Measurements from ENCODE around the gene CGNL1.

The CGNL1 gene

GRCh38 chr15:57437564-57437963 lies 61.3 kb downstream of the CGNL1 start:
- H3K9ac ChIP-seq (ENCODE audit: low read length): no peak overlapping the region

GRCh38 chr15:57438166-57438565 lies 61.9 kb downstream of the CGNL1 start:
- Histone ChIP-seq H3K9ac (ENCODE audit: low read length) (no peak overlapping the region), H3F3A (ENCODE audit: insufficient read depth) (no peaks in the 10 kb centered on the region), H2AFZ (ENCODE audit: low read depth, low read length, severe bottlenecking) (no peak overlapping the region), H3K4me2 (ENCODE audit: low read depth, low read length, poor library complexity, severe bottlenecking) (no peak overlapping the region), H3K79me2 (ENCODE audit: insufficient read depth, low read length) (no peaks in the 10 kb centered on the region), H3K9me3 (ENCODE audit: insufficient read depth, low read length) (no peaks in the 10 kb centered on the region), H4K20me1 (ENCODE audit: low read depth, low read length) (no peaks in the 10 kb centered on the region), H3K27me3 (ENCODE audit: low read length) (no peaks in the 10 kb centered on the region), H3K27ac (ENCODE audit: low read depth, low read length) (no peak overlapping the region), H3K36me3 (ENCODE audit: low read length) (no peaks in the 10 kb centered on the region; the same call in 1 of the 2 replicates), H3K9me2 (replicated peaks; ENCODE audit: insufficient read depth, low read length) (no peaks in the 10 kb centered on the region), H3K4me3 (ENCODE audit: insufficient read depth, low read length, poor library complexity, severe bottlenecking) (no peak overlapping the region)
- TF ChIP-seq EZH2phosphoT487 (conservative IDR thresholded peaks at IDR 0.05; ENCODE audit: low read length) (no peak), CTCF (IDR thresholded peaks at IDR 0.05; ENCODE audit: insufficient read depth, low read length, poor library complexity, severe bottlenecking) (no peak)

More at GRCh38 chr15:57437564-57437963, 61.3 kb downstream of the CGNL1 start:
- Histone ChIP-seq H3K9me3 (ENCODE audit: insufficient read depth, low read length) (no peaks in the 10 kb centered on the region), H3K9me2 (replicated peaks; ENCODE audit: insufficient read depth, low read length) (no peaks in the 10 kb centered on the region), H3K4me3 (ENCODE audit: insufficient read depth, low read length, poor library complexity, severe bottlenecking) (no peak overlapping the region), H3K27me3 (ENCODE audit: low read length) (0 out of 2 replicates have a peak, but pooled peaks cover 1% of the 10 kb centered on the region), H3K79me2 (ENCODE audit: insufficient read depth, low read length) (no peaks in the 10 kb centered on the region), H4K20me1 (ENCODE audit: low read depth, low read length) (no peaks in the 10 kb centered on the region), H3K36me3 (ENCODE audit: low read length) (no peaks in the 10 kb centered on the region; the same call in 1 of the 2 replicates), H3F3A (ENCODE audit: insufficient read depth) (no peaks in the 10 kb centered on the region), H3K27ac (ENCODE audit: low read depth, low read length) (no peak overlapping the region), H2AFZ (ENCODE audit: low read depth, low read length, severe bottlenecking) (no peak overlapping the region), H3K4me2 (ENCODE audit: low read depth, low read length, poor library complexity, severe bottlenecking) (no peak overlapping the region)
- no peak for TF ChIP-seq EZH2phosphoT487 (conservative IDR thresholded peaks at IDR 0.05; ENCODE audit: low read length)
- no peak for TF ChIP-seq CTCF (IDR thresholded peaks at IDR 0.05; ENCODE audit: insufficient read depth, low read length, poor library complexity, severe bottlenecking)

GRCh38 chr15:57439128-57440027 lies 63.1 kb downstream of the CGNL1 start:
- H3K36me3 ChIP-seq (ENCODE audit: low read length): no peaks in the 10 kb centered on the region; the same call in 1 of the 2 replicates
- no peaks in the 10 kb centered on the region for H3K79me2 ChIP-seq (ENCODE audit: insufficient read depth, low read length)
- H2AFZ ChIP-seq (ENCODE audit: low read depth, low read length, severe bottlenecking): no peak overlapping the region
- no peak overlapping the region for H3K9ac ChIP-seq (ENCODE audit: low read length)
- H3K27me3 ChIP-seq (ENCODE audit: low read length): no peaks in the 10 kb centered on the region
- no peak overlapping the region for H3K4me3 ChIP-seq (ENCODE audit: insufficient read depth, low read length, poor library complexity, severe bottlenecking)
- H4K20me1 ChIP-seq (ENCODE audit: low read depth, low read length): no peaks in the 10 kb centered on the region
- no peaks in the 10 kb centered on the region for H3F3A ChIP-seq (ENCODE audit: insufficient read depth)
- no peak overlapping the region for H3K27ac ChIP-seq (ENCODE audit: low read depth, low read length)
- no peaks in the 10 kb centered on the region for H3K9me2 ChIP-seq (replicated peaks; ENCODE audit: insufficient read depth, low read length)
- no peak overlapping the region for H3K4me2 ChIP-seq (ENCODE audit: low read depth, low read length, poor library complexity, severe bottlenecking)
- TF ChIP-seq EZH2phosphoT487 (conservative IDR thresholded peaks at IDR 0.05; ENCODE audit: low read length): no peak
- TF ChIP-seq CTCF (IDR thresholded peaks at IDR 0.05; ENCODE audit: insufficient read depth, low read length, poor library complexity, severe bottlenecking): no peak
- H3K9me3 ChIP-seq (ENCODE audit: insufficient read depth, low read length): no peaks in the 10 kb centered on the region

All from SU-DHL-6 (cell line).